GM23338 (cell line): ENCODE results near the gene NARS2. TPM values are rescaled to one million over a fixed set of nuclear protein-coding genes. Genes with fewer than 3 reads are reported as not detected.

ENCODE experiments used
- ATAC-seq: fragments of 200-7000 bp; cut with Tn5 transposase; 3 replicates; pipeline ENCODE4 v1.9.1; 2020
- DNase-seq: peaks from one replicate; pipeline ENCODE4 v3.0.0-alpha.2; 2015; ENCODE audit warnings: low spot score
- H2AFZ ChIP-seq: fragments of 200-600 bp; sonication (generic); 2 replicates; pipeline ENCODE4 v1.8.0; 2016; ENCODE audit warnings: antibody characterized with exemption, mild to moderate bottlenecking, moderate library complexity
- H3F3A ChIP-seq: fragments of 200-600 bp; sonication (generic); replicated peaks from 2 replicates; pipeline ENCODE4 v1.8.0; 2017; ENCODE audit warnings: antibody characterized with exemption, mixed run types, low read depth
- H3K27ac ChIP-seq: fragments of 200-600 bp; sonication (generic); 2 replicates; pipeline ENCODE4 v1.6.1; 2016; ENCODE audit warnings: low read depth
- H3K27me3 ChIP-seq: fragments of 200-600 bp; sonication (generic); 2 replicates; pipeline ENCODE4 v1.8.0; 2016; ENCODE audit warnings: mild to moderate bottlenecking, mixed run types, moderate library complexity; ENCODE audit not compliant: insufficient read depth
- H3K36me3 ChIP-seq: fragments of 200-600 bp; sonication (generic); 2 replicates; pipeline ENCODE4 v1.8.0; 2016; ENCODE audit warnings: mild to moderate bottlenecking; ENCODE audit not compliant: insufficient read depth
- H3K4me1 ChIP-seq: fragments of 200-600 bp; sonication (generic); 2 replicates; pipeline ENCODE4 v1.8.0; 2016; ENCODE audit warnings: mild to moderate bottlenecking, moderate library complexity; ENCODE audit not compliant: insufficient read depth
- H3K4me2 ChIP-seq: fragments of 200-600 bp; sonication (generic); 2 replicates; pipeline ENCODE4 v1.7.1; 2017; ENCODE audit warnings: mixed run types
- H3K4me3 ChIP-seq: fragments of 200-600 bp; sonication (generic); 2 replicates; pipeline ENCODE4 v1.6.1; 2016; ENCODE audit warnings: mixed run types
- H3K79me2 ChIP-seq: fragments of 200-600 bp; sonication (generic); replicated peaks from 2 replicates; pipeline ENCODE4 v1.8.0; 2017; ENCODE audit warnings: mild to moderate bottlenecking; ENCODE audit not compliant: insufficient read depth
- H3K9me2 ChIP-seq: fragments of 200-600 bp; sonication (generic); 2 replicates; pipeline ENCODE4 v1.8.0; 2017; ENCODE audit not compliant: insufficient read depth
- H4K20me1 ChIP-seq: fragments of 200-600 bp; sonication (generic); replicated peaks from 2 replicates; pipeline ENCODE4 v1.8.0; 2017; ENCODE audit warnings: mild to moderate bottlenecking; ENCODE audit not compliant: insufficient read depth
- H3K27ac Mint-ChIP-seq: 2 replicates; pipeline ENCODE4 v1.8.0; 2020; ENCODE audit warnings: inconsistent platforms, mild to moderate bottlenecking, moderate library complexity, mixed read lengths
- H3K27me3 Mint-ChIP-seq: 3 replicates; pipeline ENCODE4 v1.8.0; 2022; ENCODE audit warnings: low read depth, mild to moderate bottlenecking, moderate library complexity, mixed read lengths, inconsistent platforms; ENCODE audit not compliant: insufficient read depth, poor library complexity
- H3K36me3 Mint-ChIP-seq: 3 replicates; pipeline ENCODE4 v1.8.0; 2021; ENCODE audit warnings: low read depth, mild to moderate bottlenecking, inconsistent platforms, moderate library complexity, mixed read lengths
- H3K4me1 Mint-ChIP-seq: 3 replicates; pipeline ENCODE4 v1.8.0; 2020; ENCODE audit warnings: mild to moderate bottlenecking, inconsistent platforms, mixed read lengths
- H3K4me3 Mint-ChIP-seq: 3 replicates; pipeline ENCODE4 v1.8.0; 2021; ENCODE audit warnings: moderate library complexity, mild to moderate bottlenecking, inconsistent platforms, mixed read lengths
- H3K9me3 Mint-ChIP-seq: 3 replicates; pipeline ENCODE4 v1.8.0; 2020; ENCODE audit warnings: moderate library complexity, mild to moderate bottlenecking, inconsistent platforms, mixed read lengths
- CREB1 ChIP-seq: fragments of 250-450 bp; sonication (Bioruptor Pico); IDR thresholded peaks from 2 replicates; pipeline ENCODE4 v1.5.0; 2020; ENCODE audit warnings: low read depth, mild to moderate bottlenecking, moderate library complexity
- CTCF ChIP-seq, 2 experiments: fragments of 200-600 bp in 1 of 2; sonication (generic) in 1 of 2; conservative IDR thresholded peaks; 2 replicates each; pipeline versions ENCODE4 v1.5.1 to v1.6.1; 2016 to 2017; ENCODE audit warnings: antibody characterized with exemption in 2 of 2, low read depth in 2 of 2, mild to moderate bottlenecking in 2 of 2, moderate library complexity in 1 of 2
- ETS1 ChIP-seq: IDR thresholded peaks from 2 replicates; pipeline ENCODE4 v1.6.1; 2016; ENCODE audit warnings: antibody characterized with exemption
- NANOG ChIP-seq: IDR thresholded peaks from 2 replicates; pipeline ENCODE4 v1.6.1; 2016; ENCODE audit warnings: antibody characterized with exemption, borderline replicate concordance
- POLR2AphosphoS5 ChIP-seq: IDR thresholded peaks from 2 replicates; pipeline ENCODE4 v1.6.1; 2016; ENCODE audit warnings: antibody characterized with exemption, low read depth
- STAT1 ChIP-seq: IDR thresholded peaks from one replicate; pipeline ENCODE4 v1.6.1; 2016; ENCODE audit warnings: antibody characterized with exemption; ENCODE audit not compliant: unreplicated experiment
- ZNF462 ChIP-seq: fragments of 250-450 bp; sonication (Bioruptor Pico); IDR thresholded peaks from 2 replicates; pipeline ENCODE4 v1.5.0; 2020; ENCODE audit warnings: mild to moderate bottlenecking, moderate library complexity
- polyA plus RNA-seq: library from polyadenylated mRNA; unstranded; fragments of >200 nt; fragmentation: Nextera tagmentation; extraction: Ambion mirVana; gene quantifications from 2 replicates; pipeline ENCODE4 v1.2.1, GENCODE V29; 2016
- total RNA-seq: library from RNA; depleted of rRNA; stranded (reverse); fragments of >200 nt; shearing (Covaris generic); gene quantifications from 2 replicates; pipeline ENCODE4 v1.2.3, GENCODE V29; 2014

NARS2 gene
- total and polyA plus RNA-seq, 2 experiments from 2014 or later: 45.7 to 62.0 TPM

- TF ChIP-seq ZNF462 (CRISPR knock-in tag): no peak
These were observed 48.0 kb upstream of the NARS2 start (continued) for GRCh38 chr11:78622666-78623065.

GRCh38 chr11:78620159-78620558 is 45.5 kb upstream of the NARS2 start:
- Mint-ChIP-seq H3K4me1 (no peaks in the 10 kb centered on the region), H3K9me3 (peaks cover 16% of the 10 kb centered on the region), H3K27me3 (no peaks in the 10 kb centered on the region), H3K4me3 (no peak overlapping the region), H3K27ac (no peak overlapping the region), H3K36me3 (peaks cover 11% of the 10 kb centered on the region; the same call in 2 of the 3 replicates)
- no peaks in the 10 kb centered on the region for H3K79me2 ChIP-seq
- 0 out of 2 replicates have a peak, but pooled peaks cover 3% of the 10 kb centered on the region for H3K9me2 ChIP-seq
- no peaks in the 10 kb centered on the region for H3K4me1 ChIP-seq
- no peaks in the 10 kb centered on the region for H4K20me1 ChIP-seq
- no peaks in the 10 kb centered on the region for H3K36me3 ChIP-seq
- no peaks in the 10 kb centered on the region for H3K27me3 ChIP-seq
- no peak overlapping the region for H3K4me2 ChIP-seq
- ATAC-seq (no peak), DNase-seq (no peak)
- no peaks in the 10 kb centered on the region for H3F3A ChIP-seq
- H3K4me3 ChIP-seq: no peak overlapping the region
- H2AFZ ChIP-seq: no peak overlapping the region
- H3K27ac ChIP-seq: no peak overlapping the region
- no peak for TF ChIP-seq CREB1 (CRISPR knock-in tag)
- TF ChIP-seq NANOG: no peak
- no peak for TF ChIP-seq ETS1
- TF ChIP-seq CTCF (conservative IDR thresholded peaks at IDR 0.05; ENCODE audit: low read depth in 2 of 2): no peak
- TF ChIP-seq POLR2AphosphoS5: no peak
- TF ChIP-seq ZNF462 (CRISPR knock-in tag): no peak
- TF ChIP-seq STAT1: no peak
